Muscle of leg (tissue), 11 donors: ENCODE data around the gene ADAMTSL5. TPM values are rescaled to one million over a fixed set of nuclear protein-coding genes. Genes with fewer than 3 reads are reported as not detected.

Experiments used
- DNase-seq: peaks from one replicate; pipeline ENCODE4 v3.0.0; 2013
- H3K27ac ChIP-seq: one replicate; pipeline ENCODE4 v1.5.1; 2013; ENCODE audit warnings: mild to moderate bottlenecking, low read length, control low read depth
- H3K27me3 ChIP-seq: one replicate; pipeline ENCODE4 v1.6.1; 2013; ENCODE audit warnings: low read length; ENCODE audit not compliant: control insufficient read depth, insufficient read depth
- H3K36me3 ChIP-seq: one replicate; pipeline ENCODE4 v1.6.1; 2013; ENCODE audit warnings: low read length; ENCODE audit not compliant: control insufficient read depth, insufficient read depth
- H3K4me1 ChIP-seq: one replicate; pipeline ENCODE4 v1.6.1; 2013; ENCODE audit warnings: low read length; ENCODE audit not compliant: control insufficient read depth, insufficient read depth
- H3K4me3 ChIP-seq: one replicate; pipeline ENCODE4 v1.5.1; 2013; ENCODE audit warnings: low read length, control low read depth
- H3K9me3 ChIP-seq: replicated peaks from 2 replicates; pipeline ENCODE4 v1.6.1; 2013; ENCODE audit warnings: low read depth, low read length; ENCODE audit not compliant: control insufficient read depth
- WGBS: methylation state at CpG from one replicate; pipeline ENCODE4 v1.1.5; 2013; ENCODE audit warnings: missing lambda C conversion rate; ENCODE audit not compliant: insufficient coverage; 5-methylcytosine and 5-hydroxymethylcytosine counted together
- polyA plus RNA-seq, 8 donors: library from polyadenylated mRNA; unstranded; fragments of 120-200 nt; gene quantifications; one replicate each; pipeline versions ENCODE4 v1.2.1 to v1.2.3, GENCODE V29; 2013; ENCODE audit warnings: inconsistent platforms in 1 of 8, low replicate concordance in 1 of 8; ENCODE audit not compliant: insufficient read length in 8 of 8, insufficient read depth in 1 of 8
- total RNA-seq: library from RNA; stranded (reverse); fragments of 120-200 nt; gene quantifications from one replicate; pipeline ENCODE4 v1.2.4, GENCODE V29; 2013

Gene ADAMTSL5
- total and polyA plus RNA-seq, 9 donors: 4.8 to 17.4 (median 10.1) TPM

GRCh38 chr19:1496714-1497577 is 15.9 kb downstream of the ADAMTSL5 start:
- DNase-seq: no peak
- no peaks in the 10 kb centered on the region for H3K9me3 ChIP-seq
- peaks cover 3% of the 10 kb centered on the region for H3K4me1 ChIP-seq
- H3K27ac ChIP-seq: no peak overlapping the region
- H3K36me3 ChIP-seq: no peaks in the 10 kb centered on the region
- 65% methylated on average over 35 of the region's 39 CpGs for WGBS
- H3K27me3 ChIP-seq: peaks cover 37% of the 10 kb centered on the region
- no peak overlapping the region for H3K4me3 ChIP-seq

GRCh38 chr19:1495799-1496713 is 16.8 kb downstream of the ADAMTSL5 start:
- Histone ChIP-seq H3K4me1 (peaks cover 10% of the 10 kb centered on the region), H3K36me3 (no peaks in the 10 kb centered on the region), H3K9me3 (no peaks in the 10 kb centered on the region), H3K4me3 (no peak overlapping the region), H3K27me3 (peaks cover 39% of the 10 kb centered on the region), H3K27ac (no peak overlapping the region)
- no peak for DNase-seq
- WGBS: 82% methylated on average over 31 of the region's 40 CpGs

GRCh38 chr19:1495051-1495798 is 17.6 kb downstream of the ADAMTSL5 start:
- H3K27ac ChIP-seq: no peak overlapping the region
- peaks cover 10% of the 10 kb centered on the region for H3K4me1 ChIP-seq
- H3K4me3 ChIP-seq: no peak overlapping the region
- H3K9me3 ChIP-seq: no peaks in the 10 kb centered on the region
- 82% methylated on average over 37 of the region's 37 CpGs for WGBS
- no peaks in the 10 kb centered on the region for H3K36me3 ChIP-seq
- peaks cover 37% of the 10 kb centered on the region for H3K27me3 ChIP-seq
- DNase-seq: no peak

GRCh38 chr19:1494115-1494815 is 18.6 kb downstream of the ADAMTSL5 start:
- H3K27ac ChIP-seq: no peak overlapping the region
- H3K9me3 ChIP-seq: no peaks in the 10 kb centered on the region
- DNase-seq: no peak
- H3K36me3 ChIP-seq: no peaks in the 10 kb centered on the region
- H3K4me3 ChIP-seq: no peak overlapping the region
- H3K4me1 ChIP-seq: peaks cover 18% of the 10 kb centered on the region
- 55% methylated on average over 4 of the region's 15 CpGs for WGBS
- H3K27me3 ChIP-seq: peaks cover 37% of the 10 kb centered on the region

GRCh38 chr19:1492474-1493006 is 20.3 kb downstream of the ADAMTSL5 start:
- DNase-seq: no peak
- no peaks in the 10 kb centered on the region for H3K36me3 ChIP-seq
- peaks cover 20% of the 10 kb centered on the region for H3K4me1 ChIP-seq
- no peak overlapping the region for H3K27ac ChIP-seq
- H3K4me3 ChIP-seq: no peak overlapping the region
- peaks cover 36% of the 10 kb centered on the region for H3K27me3 ChIP-seq
- H3K9me3 ChIP-seq: no peaks in the 10 kb centered on the region
- WGBS: 50% methylated on average over 10 of the region's 10 CpGs

GRCh38 chr19:1491849-1492170 is 21.0 kb downstream of the ADAMTSL5 start:
- Histone ChIP-seq H3K27ac (no peak overlapping the region), H3K4me1 (peaks cover 20% of the 10 kb centered on the region), H3K36me3 (no peaks in the 10 kb centered on the region), H3K9me3 (no peaks in the 10 kb centered on the region), H3K27me3 (peaks cover 33% of the 10 kb centered on the region), H3K4me3 (no peak overlapping the region)
- DNase-seq: no peak
- WGBS: 72% methylated on average over 2 of the region's 12 CpGs

- WGBS: 2% methylated on average over 68 of the region's 73 CpGs
- Histone ChIP-seq H3K4me3 (peak within 1 kb of the TSS; percentile 59), H3K36me3 (no peaks in the 10 kb centered on the region), H3K27me3 (peaks cover 33% of the 10 kb centered on the region), H3K4me1 (peaks cover 20% of the 10 kb centered on the region), H3K9me3 (no peaks in the 10 kb centered on the region), H3K27ac (peak within 1 kb of the TSS; percentile 87)
- DNase-seq: no peak
These were observed 21.5 kb downstream of the ADAMTSL5 start, which contains the start of gene REEP6 for GRCh38 chr19:1491114-1491848. TSS of gene REEP6 (plus strand) at chr19:1491181. CDS start at chr19:1491270, 89 bp downstream.

- H3K27me3 ChIP-seq: peaks cover 33% of the 10 kb centered on the region
- peak within 1 kb of the TSS; percentile 59 for H3K4me3 ChIP-seq
- DNase-seq: peak; percentile 99
- no peaks in the 10 kb centered on the region for H3K9me3 ChIP-seq
- H3K27ac ChIP-seq: peak within 1 kb of the TSS; percentile 87
- WGBS: under 1% methylated on average over 72 of the region's 74 CpGs
- H3K36me3 ChIP-seq: no peaks in the 10 kb centered on the region
- H3K4me1 ChIP-seq: peaks cover 20% of the 10 kb centered on the region
These were observed 22.3 kb downstream of the ADAMTSL5 start, which contains the start of gene PCSK4 for GRCh38 chr19:1490311-1491113. TSS of gene PCSK4 (minus strand) at chr19:1490350. CDS start at chr19:1490346, 4 bp downstream.
